PC-3 (cell line): ENCODE results near the gene PRR20B. TPM values are rescaled to one million over a fixed set of nuclear protein-coding genes. Genes with fewer than 3 reads are reported as not detected.
"Not testable (repeated sequence)": the region's sequence is repeated elsewhere in the genome, so short reads cannot be mapped to it uniquely, and the experiment has no call there.

Experiments used
- ATAC-seq: fragments of 200-7000 bp; cut with Tn5 transposase; 2 replicates; pipeline ENCODE4 v1.9.1; 2020; ENCODE audit warnings: mild to moderate bottlenecking, moderate library complexity
- BruUV-seq: library from RNA; stranded (reverse); fragments of 400-500 nt; replicated peaks from 2 replicates; lab custom pipeline; 2021; lab: Mats Ljungman, UMichigan
- CTCF ChIA-PET: fragments of 300-600 bp; sonication (Branson Sonifier 250); formaldehyde crosslinking; loops from one replicate; lab custom pipeline; 2022; ENCODE audit warnings: antibody characterized with exemption; lab: Charles Lee
- POLR2A ChIA-PET: fragments of 300-600 bp; sonication (Branson Sonifier 250); formaldehyde crosslinking; loops from one replicate; lab custom pipeline; 2022; ENCODE audit warnings: antibody characterized with exemption; ENCODE audit not compliant: unreplicated experiment; lab: Charles Lee
- DNase-seq: peaks from one replicate; pipeline ENCODE4 v3.0.0-alpha.2; 2015
- H2AFZ ChIP-seq: fragments of 300-600 bp; sonication (generic); 2 replicates; pipeline ENCODE4 v1.6.0; 2016; ENCODE audit warnings: antibody characterized with exemption, low read length
- H3F3A ChIP-seq: fragments of 300-600 bp; sonication (generic); one replicate; pipeline ENCODE4 v1.6.0; 2017; ENCODE audit warnings: antibody characterized with exemption, low read length, control low read depth, mild to moderate bottlenecking; ENCODE audit not compliant: unreplicated experiment
- H3K27ac ChIP-seq: fragments of 300-600 bp; sonication (generic); 2 replicates; pipeline ENCODE4 v1.5.1; 2016; ENCODE audit warnings: mild to moderate bottlenecking, low read length
- H3K27me3 ChIP-seq: fragments of 300-600 bp; sonication (generic); 2 replicates; pipeline ENCODE4 v1.6.1; 2016; ENCODE audit warnings: low read length, mixed read lengths
- H3K36me3 ChIP-seq: fragments of 300-600 bp; sonication (generic); 2 replicates; pipeline ENCODE4 v1.6.1; 2016; ENCODE audit warnings: low read depth, mixed run types, low read length, mixed read lengths
- H3K4me1 ChIP-seq: fragments of 300-600 bp; sonication (generic); 2 replicates; pipeline ENCODE4 v1.5.1; 2016; ENCODE audit warnings: low read length; ENCODE audit not compliant: insufficient read depth
- H3K4me2 ChIP-seq: fragments of 300-600 bp; sonication (generic); 2 replicates; pipeline ENCODE4 v1.6.0; 2016; ENCODE audit warnings: low read length
- H3K4me3 ChIP-seq: fragments of 300-600 bp; sonication (generic); 2 replicates; pipeline ENCODE4 v1.5.1; 2016; ENCODE audit warnings: mild to moderate bottlenecking, low read length, mixed read lengths
- H3K79me2 ChIP-seq: fragments of 300-600 bp; sonication (generic); 2 replicates; pipeline ENCODE4 v1.6.1; 2017; ENCODE audit warnings: low read length, mixed read lengths
- H3K9ac ChIP-seq: fragments of 300-600 bp; sonication (generic); 2 replicates; pipeline ENCODE4 v1.6.0; 2016; ENCODE audit warnings: mild to moderate bottlenecking, low read length
- H3K9me2 ChIP-seq: fragments of 300-600 bp; sonication (generic); replicated peaks from 2 replicates; pipeline ENCODE4 v1.6.1; 2016; ENCODE audit warnings: mixed run types, low read length, mixed read lengths
- H3K9me3 ChIP-seq: fragments of 300-600 bp; sonication (generic); 2 replicates; pipeline ENCODE4 v1.6.1; 2016; ENCODE audit warnings: low read length, mixed read lengths
- H4K20me1 ChIP-seq: fragments of 300-600 bp; sonication (generic); 2 replicates; pipeline ENCODE4 v1.6.1; 2016; ENCODE audit warnings: low read length, mixed read lengths
- EZH2 ChIP-seq: fragments of 300-600 bp; sonication (generic); IDR thresholded peaks from one replicate; pipeline ENCODE4 v1.6.1; 2017; ENCODE audit warnings: antibody characterized with exemption, mild to moderate bottlenecking, low read length; ENCODE audit not compliant: unreplicated experiment
- EZH2phosphoT487 ChIP-seq: fragments of 300-600 bp; sonication (generic); IDR thresholded peaks from 2 replicates; pipeline ENCODE4 v1.6.1; 2018; ENCODE audit warnings: mild to moderate bottlenecking, antibody characterized with exemption, low read length, borderline replicate concordance
- intact Hi-C: fragments of 100-400 bp; cut with micrococcal nuclease; formaldehyde crosslinking; loops from 2 replicates; pipeline ENCODE4 v1.9.0; 2023
- total RNA-seq: library from RNA; depleted of rRNA; stranded (reverse); fragments of >200 nt; gene quantifications from 2 replicates; pipeline ENCODE4 v1.2.3, GENCODE V29; 2014
- TF ChIP-seq, protein P1 (sequence below): fragments of 300-600 bp; sonication (generic); conservative IDR thresholded peaks from 2 replicates; pipeline ENCODE4 v1.5.1; 2017; ENCODE audit warnings: antibody characterized with exemption, low read depth, mild to moderate bottlenecking, low read length

The PRR20B gene
- total RNA-seq, 1 experiment from 2014 or later, result not detected

DNA sequence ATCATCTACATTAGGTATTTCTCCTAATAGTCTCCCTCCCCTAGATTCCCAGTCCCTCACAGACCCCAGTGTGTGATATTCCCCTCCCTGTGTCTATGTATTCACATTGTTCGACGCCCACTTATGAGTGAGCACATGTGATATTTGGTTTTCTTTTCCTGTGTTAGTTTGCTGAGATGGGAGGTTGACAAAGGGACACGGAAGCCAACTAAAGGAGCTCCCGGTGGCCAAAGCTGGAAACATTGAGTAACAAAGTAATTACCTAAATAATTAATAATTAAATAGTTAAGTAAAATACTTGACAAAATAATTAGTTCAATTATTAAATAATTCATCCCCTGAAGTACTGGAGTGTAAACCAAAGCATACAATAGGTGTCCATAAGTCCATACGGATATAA lies 8.3 kb upstream of the PRR20B start:
- no TSS peak for BruUV-seq
- H3K27me3 ChIP-seq, result no peaks in the 10 kb centered on the region
- H3K9ac ChIP-seq, result no peak overlapping the region
- H3K9me2 ChIP-seq, result no peaks in the 10 kb centered on the region
- H3K27ac ChIP-seq, result no peak overlapping the region
- H4K20me1 ChIP-seq, result no peaks in the 10 kb centered on the region
- ChIA-PET POLR2A (no interaction called here), CTCF (no interaction called here)
- no peaks in the 10 kb centered on the region for H3K36me3 ChIP-seq
- H3K4me2 ChIP-seq, result no peak overlapping the region
- TF ChIP-seq EZH2, result no peak
- no peak for TF ChIP-seq EZH2phosphoT487
- TF ChIP-seq, protein P1, sequence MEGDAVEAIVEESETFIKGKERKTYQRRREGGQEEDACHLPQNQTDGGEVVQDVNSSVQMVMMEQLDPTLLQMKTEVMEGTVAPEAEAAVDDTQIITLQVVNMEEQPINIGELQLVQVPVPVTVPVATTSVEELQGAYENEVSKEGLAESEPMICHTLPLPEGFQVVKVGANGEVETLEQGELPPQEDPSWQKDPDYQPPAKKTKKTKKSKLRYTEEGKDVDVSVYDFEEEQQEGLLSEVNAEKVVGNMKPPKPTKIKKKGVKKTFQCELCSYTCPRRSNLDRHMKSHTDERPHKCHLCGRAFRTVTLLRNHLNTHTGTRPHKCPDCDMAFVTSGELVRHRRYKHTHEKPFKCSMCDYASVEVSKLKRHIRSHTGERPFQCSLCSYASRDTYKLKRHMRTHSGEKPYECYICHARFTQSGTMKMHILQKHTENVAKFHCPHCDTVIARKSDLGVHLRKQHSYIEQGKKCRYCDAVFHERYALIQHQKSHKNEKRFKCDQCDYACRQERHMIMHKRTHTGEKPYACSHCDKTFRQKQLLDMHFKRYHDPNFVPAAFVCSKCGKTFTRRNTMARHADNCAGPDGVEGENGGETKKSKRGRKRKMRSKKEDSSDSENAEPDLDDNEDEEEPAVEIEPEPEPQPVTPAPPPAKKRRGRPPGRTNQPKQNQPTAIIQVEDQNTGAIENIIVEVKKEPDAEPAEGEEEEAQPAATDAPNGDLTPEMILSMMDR, result no peak
- H2AFZ ChIP-seq, result no peak overlapping the region
- no peaks in the 10 kb centered on the region for H3F3A ChIP-seq
- DNase-seq, result no peak
- no peaks in the 10 kb centered on the region for H3K79me2 ChIP-seq
- intact Hi-C loops, result no loop called here
- ATAC-seq, result no peak
- H3K4me1 ChIP-seq, result no peaks in the 10 kb centered on the region
- no peak overlapping the region for H3K4me3 ChIP-seq
- H3K9me3 ChIP-seq, result no peaks in the 10 kb centered on the region

DNA sequence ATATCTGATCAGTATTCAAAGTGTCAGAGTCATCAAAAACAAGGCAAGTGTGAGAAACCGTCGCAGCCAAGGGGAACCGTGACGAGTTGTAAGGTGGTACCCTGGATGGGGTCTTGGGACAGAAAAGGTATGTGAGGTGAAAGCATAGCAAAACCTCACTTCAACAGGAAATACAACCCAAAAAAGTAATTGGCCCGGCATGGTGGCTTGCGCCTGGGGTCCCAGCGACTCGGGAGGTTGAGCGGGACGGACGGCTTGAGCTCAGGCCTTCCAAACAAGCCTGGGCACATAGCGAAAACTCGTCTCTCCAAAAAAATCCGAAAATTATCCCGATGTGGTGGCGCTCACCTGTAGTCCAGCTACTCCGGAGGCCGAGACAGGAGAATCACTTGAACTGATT lies 7.5 kb upstream of the PRR20B start:
- H2AFZ ChIP-seq, ATAC-seq, H3K4me1 ChIP-seq, H3K9me2 ChIP-seq, H3K27ac ChIP-seq, H3K36me3 ChIP-seq, intact Hi-C loops, H3K27me3 ChIP-seq, H3F3A ChIP-seq, DNase-seq, H3K4me3 ChIP-seq, CTCF ChIA-PET, H3K9me3 ChIP-seq, BruUV-seq, H3K79me2 ChIP-seq, H3K4me2 ChIP-seq, H3K9ac ChIP-seq, H4K20me1 ChIP-seq, POLR2A ChIA-PET: not testable (repeated sequence)

DNA sequence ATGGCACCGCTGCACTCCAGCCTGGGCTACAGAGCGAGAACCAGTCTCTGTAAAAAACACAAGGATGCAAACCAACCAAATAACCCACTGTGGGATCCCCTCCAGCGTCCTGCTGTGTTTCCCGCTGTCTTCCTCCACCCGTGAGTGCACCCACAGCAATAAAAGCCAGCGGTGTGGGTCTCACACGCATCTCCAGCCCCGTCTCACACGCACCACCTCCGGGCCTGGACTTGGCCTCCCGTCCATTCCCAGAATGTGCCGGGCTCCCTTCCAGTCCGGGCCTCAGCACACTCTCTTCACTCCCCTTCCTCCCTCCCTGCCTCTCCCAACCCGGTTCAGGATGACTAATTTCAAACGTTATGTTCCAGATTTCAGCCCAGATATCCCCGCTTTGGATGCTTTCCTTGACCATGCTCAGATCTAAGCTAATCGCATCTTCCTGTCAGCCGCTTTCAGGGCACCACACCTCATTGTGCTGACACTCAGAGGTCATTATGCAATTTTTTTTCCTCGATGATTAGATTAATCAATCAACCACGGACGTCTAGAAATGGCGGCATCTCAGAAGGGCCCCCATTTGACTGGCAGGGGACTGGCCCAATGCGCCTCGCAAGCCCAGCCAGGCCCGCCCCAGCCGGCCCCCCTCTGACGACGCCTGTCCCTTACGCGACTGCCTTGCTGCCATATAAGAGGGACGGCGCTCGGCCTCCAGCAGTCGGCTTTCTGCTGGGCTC lies 6.9 kb upstream of the PRR20B start, which contains the start of gene PRR20A:
TSS of gene PRR20A (plus strand) at position 684 of the 734 bp plus-strand sequence. CDS start 387 bp downstream, outside the sequence.
- H3K27me3 ChIP-seq, H3K4me1 ChIP-seq, H3K79me2 ChIP-seq, H3K36me3 ChIP-seq, intact Hi-C loops, POLR2A ChIA-PET, H3K4me3 ChIP-seq, H3K9me3 ChIP-seq, H4K20me1 ChIP-seq, H2AFZ ChIP-seq, H3K9me2 ChIP-seq, H3K4me2 ChIP-seq, H3K27ac ChIP-seq, ATAC-seq, H3K9ac ChIP-seq, CTCF ChIA-PET, BruUV-seq, H3F3A ChIP-seq, DNase-seq: not testable (repeated sequence)

DNA sequence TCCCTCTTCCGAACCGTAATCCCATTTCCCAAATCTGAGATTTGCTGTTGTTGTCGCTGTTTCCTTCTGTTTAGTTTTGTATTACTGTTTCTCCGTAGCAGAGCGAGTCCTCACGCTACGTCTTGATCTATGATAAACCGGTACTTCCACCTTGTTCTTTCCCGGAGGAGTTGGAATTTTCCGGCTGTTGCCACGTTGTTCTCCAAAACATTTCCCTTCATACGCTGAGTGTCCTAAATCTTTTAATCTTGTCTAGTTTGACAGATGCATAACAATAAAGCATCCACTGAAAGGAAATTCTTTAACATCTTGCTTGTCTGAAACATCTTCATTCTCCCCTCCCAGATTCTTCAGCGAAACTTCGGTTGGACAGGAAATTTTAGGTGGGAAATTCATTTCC lies 818 bp downstream of the PRR20B start:
- POLR2A ChIA-PET, intact Hi-C loops: not testable (repeated sequence)

DNA sequence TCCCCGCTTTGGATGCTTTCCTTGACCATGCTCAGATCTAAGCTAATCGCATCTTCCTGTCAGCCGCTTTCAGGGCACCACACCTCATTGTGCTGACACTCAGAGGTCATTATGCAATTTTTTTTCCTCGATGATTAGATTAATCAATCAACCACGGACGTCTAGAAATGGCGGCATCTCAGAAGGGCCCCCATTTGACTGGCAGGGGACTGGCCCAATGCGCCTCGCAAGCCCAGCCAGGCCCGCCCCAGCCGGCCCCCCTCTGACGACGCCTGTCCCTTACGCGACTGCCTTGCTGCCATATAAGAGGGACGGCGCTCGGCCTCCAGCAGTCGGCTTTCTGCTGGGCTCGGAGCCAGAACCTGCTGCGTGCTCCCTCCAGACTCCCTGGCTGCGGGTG lies 6.5 kb downstream of the PRR20B start, which contains the start of gene PRR20C:
TSS of gene PRR20C (plus strand) at position 301 of the 400 bp plus-strand sequence. CDS start 387 bp downstream, outside the sequence.
- H3F3A ChIP-seq, H3K4me3 ChIP-seq, DNase-seq, POLR2A ChIA-PET, H4K20me1 ChIP-seq, BruUV-seq, H3K79me2 ChIP-seq, intact Hi-C loops, H3K4me1 ChIP-seq, H3K9me3 ChIP-seq, ATAC-seq, H3K27me3 ChIP-seq, H3K27ac ChIP-seq, CTCF ChIA-PET, H3K4me2 ChIP-seq, H3K9ac ChIP-seq, H3K36me3 ChIP-seq, H2AFZ ChIP-seq, H3K9me2 ChIP-seq: not testable (repeated sequence)

More for the DNA sequence above, 818 bp downstream of the PRR20B start:
- H3K27ac ChIP-seq, H3K4me3 ChIP-seq, H3K9me3 ChIP-seq, DNase-seq, H3K79me2 ChIP-seq, H3K27me3 ChIP-seq, H3K4me2 ChIP-seq, H4K20me1 ChIP-seq, H3K9ac ChIP-seq, BruUV-seq, H3F3A ChIP-seq, H3K36me3 ChIP-seq, H2AFZ ChIP-seq, H3K9me2 ChIP-seq, ATAC-seq, CTCF ChIA-PET, H3K4me1 ChIP-seq: not testable (repeated sequence)

DNA sequence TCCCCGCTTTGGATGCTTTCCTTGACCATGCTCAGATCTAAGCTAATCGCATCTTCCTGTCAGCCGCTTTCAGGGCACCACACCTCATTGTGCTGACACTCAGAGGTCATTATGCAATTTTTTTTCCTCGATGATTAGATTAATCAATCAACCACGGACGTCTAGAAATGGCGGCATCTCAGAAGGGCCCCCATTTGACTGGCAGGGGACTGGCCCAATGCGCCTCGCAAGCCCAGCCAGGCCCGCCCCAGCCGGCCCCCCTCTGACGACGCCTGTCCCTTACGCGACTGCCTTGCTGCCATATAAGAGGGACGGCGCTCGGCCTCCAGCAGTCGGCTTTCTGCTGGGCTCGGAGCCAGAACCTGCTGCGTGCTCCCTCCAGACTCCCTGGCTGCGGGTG lies 13.0 kb downstream of the PRR20B start, which contains the start of gene PRR20D:
TSS of gene PRR20D (plus strand) at position 301 of the 400 bp plus-strand sequence. CDS start 387 bp downstream, outside the sequence.
- BruUV-seq, H2AFZ ChIP-seq, POLR2A ChIA-PET: not testable (repeated sequence)

More for the DNA sequence above, 13.0 kb downstream of the PRR20B start, which contains the start of gene PRR20D:
- H4K20me1 ChIP-seq, H3K27ac ChIP-seq, H3K4me3 ChIP-seq, DNase-seq, H3K27me3 ChIP-seq, H3F3A ChIP-seq, ATAC-seq, CTCF ChIA-PET, H3K4me2 ChIP-seq, H3K79me2 ChIP-seq, H3K4me1 ChIP-seq, H3K9me2 ChIP-seq, intact Hi-C loops, H3K9ac ChIP-seq, H3K9me3 ChIP-seq, H3K36me3 ChIP-seq: not testable (repeated sequence)
